GM21786 (cell line): ENCODE measurements around the gene SEC22C.
A peak's percentile ranks its signal among the peaks of the same experiment; 100 is the strongest.

Source experiments
- ATAC-seq: cut with Tn5 transposase; IDR thresholded peaks from one replicate; pipeline ENCODE4 v1.9.1; 2021; ENCODE audit not compliant: unreplicated experiment

Gene SEC22C

DNA sequence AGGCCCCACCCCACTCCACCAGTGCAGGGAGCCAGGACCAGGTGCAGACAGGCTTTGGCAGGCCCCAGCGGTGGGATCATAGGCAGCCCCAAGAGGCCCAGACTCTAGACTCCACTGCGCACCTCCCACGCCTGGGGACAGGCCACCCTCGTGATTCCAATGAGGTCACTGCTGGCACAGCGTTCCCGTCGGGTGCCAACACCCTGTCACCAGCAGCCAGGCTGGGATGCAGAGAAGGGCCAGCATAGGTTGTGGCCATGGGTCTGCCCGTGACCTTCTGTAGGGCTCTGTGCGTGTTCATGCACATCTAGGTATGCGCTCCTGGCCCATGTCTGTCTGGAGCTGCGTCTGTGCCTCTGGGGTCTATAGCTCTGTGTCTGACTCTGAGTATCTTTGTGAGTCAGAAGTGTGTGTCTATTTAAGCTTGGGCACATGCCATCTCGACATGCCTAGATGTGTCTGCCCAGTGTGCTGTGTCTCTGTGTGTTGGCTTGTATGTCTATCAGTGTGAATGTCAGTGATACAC is 66.3 kb downstream of the SEC22C start:
- no peak for ATAC-seq

DNA sequence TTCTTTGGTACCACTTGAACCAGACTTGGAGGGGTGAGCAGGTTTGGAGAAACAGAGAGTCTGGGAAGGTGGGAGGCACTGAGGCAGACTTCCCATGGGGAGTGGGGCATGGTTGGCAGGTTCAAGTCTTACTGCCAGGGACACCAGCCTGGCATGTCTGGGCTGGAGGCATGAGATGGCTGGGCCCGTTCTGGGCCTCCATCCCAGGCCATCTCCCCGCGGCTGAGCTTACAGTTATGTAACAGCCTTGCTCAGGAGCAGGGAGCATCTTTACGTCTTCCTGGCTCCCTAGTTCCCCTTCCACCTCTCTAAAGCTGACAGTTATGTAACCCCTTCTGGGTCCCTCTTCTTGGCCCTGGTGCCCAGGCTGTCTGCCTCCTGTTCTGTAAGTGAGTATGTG is 66.9 kb downstream of the SEC22C start:
- ATAC-seq = no peak

- ATAC-seq = no peak
Measured at GRCh38 chr3:42513521-42513920, 68.2 kb downstream of the SEC22C start.

GRCh38 chr3:42513121-42513520 is 68.6 kb downstream of the SEC22C start:
- ATAC-seq = no peak

DNA sequence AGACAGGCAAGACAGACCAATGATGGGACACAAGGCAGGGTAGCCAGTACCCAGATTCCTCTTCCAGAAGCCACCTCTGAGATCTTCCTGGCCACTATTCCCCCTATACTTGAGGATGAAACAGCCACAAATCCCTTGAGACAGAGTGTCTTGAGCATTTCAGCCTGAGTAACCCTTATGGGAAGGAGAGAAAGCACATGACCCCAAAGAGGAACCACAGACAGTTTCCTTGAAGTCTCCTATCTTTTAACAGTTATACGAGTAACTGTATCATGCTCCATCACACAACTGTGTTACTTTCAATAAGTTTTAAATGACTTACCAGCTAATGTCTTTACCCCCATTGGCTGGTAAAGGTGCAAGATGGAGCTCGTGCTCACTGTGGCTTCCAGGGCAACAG is 70.0 kb downstream of the SEC22C start:
- no peak for ATAC-seq

DNA sequence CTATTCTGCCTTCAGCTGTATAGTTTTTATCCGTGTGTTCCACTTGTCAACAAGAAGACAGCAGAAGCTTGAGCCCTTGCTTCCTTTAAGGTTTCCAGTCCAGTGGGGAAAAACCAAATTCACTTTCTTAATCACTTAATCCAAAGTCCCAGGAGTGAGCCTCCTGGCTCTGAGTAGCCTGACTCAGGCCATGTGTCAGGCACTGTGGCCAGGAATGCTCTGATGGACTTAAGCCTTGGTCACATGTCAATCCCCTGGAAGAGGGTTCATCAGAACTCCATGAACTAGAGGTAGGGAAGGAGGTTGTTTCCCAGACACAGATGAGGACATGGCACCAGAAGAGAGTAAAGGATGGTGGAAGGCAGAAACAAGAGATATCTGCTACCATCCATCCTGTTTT is 70.6 kb downstream of the SEC22C start:
- no peak for ATAC-seq

DNA sequence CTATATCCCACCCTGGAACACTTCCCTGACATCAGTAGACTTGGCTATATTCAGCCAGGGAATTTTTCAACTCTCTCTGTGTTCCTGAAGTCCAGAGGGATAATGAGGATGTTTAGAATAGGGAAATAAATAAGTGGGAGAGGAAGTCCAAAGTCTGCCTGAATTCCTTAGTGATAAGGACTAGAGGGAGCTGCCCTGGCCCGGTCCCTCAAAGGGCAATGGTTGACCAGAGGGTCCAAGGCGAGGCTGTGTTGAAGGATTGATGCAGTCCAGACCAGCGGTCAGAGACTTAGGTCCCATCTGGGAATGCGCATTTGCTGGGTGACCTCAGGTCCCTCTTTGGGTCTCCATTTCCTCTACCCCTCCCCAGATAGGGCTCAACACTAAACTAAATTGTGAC is 71.4 kb downstream of the SEC22C start:
- no peak for ATAC-seq

- no peak for ATAC-seq
Measured at GRCh38 chr3:42509111-42509510, 72.7 kb downstream of the SEC22C start.

DNA sequence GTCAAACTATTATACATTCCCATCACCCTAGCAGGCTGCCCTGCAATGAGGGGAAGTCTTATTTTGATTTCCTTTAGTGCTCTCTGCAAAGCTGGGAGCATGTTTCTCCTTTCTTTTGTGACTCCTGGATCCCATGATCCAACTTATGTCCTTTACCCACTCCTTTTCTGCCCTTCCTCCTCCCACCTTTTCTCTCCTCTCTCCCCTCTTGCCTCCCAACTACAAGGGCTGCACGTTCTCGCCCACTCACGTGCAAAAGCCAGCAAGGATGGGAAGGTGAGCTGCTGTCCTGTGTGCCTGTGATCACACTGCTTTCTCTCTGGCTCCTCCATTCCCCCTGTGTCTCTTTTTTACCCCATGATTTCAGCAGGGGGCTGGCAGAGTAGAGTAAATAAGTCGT is 73.2 kb downstream of the SEC22C start:
- no peak for ATAC-seq

DNA sequence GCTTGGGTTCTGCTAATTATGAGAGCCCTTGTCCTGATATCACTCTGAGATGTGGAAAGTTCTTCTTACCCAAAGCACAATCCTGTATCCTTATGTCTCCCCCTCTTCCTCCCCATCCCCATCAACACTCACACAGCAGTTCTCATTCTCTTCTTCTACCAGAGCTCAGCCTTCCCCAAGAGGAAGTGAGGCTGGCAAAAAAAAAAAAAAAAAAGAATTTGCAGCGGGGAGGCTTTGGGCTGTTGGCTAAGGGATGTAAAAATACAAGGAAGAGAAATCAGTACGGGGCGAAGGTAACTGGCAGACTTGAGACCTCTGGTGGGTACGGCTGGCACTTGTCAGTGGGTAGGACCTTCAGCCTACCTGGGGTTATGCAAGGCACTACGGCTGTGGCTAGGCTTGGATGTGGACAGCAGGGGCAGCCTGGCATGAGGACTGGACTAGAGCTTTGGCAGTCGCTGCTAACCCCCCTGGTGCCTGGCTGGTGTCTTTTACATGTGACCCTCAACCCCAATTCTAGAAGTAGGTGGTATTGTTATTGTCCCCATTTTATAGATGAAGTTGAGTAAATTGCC is 73.9 kb downstream of the SEC22C start:
- ATAC-seq = no peak

DNA sequence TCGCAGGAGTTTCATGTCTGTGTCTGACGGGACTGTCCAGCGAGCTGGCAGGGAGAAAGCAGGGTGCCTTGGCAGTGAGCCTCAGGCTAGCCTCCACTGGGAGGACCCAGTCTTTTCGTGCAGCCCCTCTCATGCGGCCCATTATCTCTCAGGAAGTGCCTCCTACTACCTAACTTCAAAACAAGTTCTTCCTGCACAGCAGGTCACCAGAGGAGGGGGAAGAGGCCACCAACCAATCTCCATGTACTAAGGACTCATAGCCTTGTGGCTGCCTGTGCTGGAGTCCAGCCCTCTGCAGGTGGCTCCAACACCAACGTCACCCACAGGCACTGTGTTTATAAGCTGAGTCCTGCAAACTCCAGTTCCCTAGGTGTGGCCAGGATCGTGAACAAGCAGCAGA is 74.5 kb downstream of the SEC22C start:
- ATAC-seq = no peak

DNA sequence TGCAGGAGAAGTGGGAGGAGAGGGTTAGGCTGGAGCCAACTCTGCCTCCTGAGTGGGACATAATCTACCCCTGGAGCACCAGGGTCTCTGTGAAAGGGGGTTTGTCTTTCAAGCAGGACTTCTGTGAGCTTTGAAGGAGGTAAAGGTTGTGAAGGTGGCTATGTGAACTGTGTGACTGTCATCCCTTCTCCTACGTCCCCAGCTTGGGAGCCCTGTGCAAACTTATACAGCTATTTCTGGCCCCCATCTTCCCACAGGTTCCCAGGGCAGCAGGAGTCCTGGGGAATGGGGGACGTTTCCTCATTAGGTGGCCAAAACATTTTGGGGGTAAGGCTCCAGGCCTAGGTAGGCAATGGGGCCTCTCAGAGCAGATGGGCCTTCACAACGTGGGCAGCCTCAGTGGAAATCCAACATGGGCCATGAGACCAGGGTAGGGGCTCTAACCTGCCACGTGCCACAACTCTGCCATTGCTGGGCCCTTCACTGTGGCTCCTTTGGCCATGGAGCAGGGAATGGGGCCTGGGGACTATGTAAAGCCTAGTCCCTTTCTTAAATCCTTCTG is 75.8 kb downstream of the SEC22C start:
- no peak for ATAC-seq

DNA sequence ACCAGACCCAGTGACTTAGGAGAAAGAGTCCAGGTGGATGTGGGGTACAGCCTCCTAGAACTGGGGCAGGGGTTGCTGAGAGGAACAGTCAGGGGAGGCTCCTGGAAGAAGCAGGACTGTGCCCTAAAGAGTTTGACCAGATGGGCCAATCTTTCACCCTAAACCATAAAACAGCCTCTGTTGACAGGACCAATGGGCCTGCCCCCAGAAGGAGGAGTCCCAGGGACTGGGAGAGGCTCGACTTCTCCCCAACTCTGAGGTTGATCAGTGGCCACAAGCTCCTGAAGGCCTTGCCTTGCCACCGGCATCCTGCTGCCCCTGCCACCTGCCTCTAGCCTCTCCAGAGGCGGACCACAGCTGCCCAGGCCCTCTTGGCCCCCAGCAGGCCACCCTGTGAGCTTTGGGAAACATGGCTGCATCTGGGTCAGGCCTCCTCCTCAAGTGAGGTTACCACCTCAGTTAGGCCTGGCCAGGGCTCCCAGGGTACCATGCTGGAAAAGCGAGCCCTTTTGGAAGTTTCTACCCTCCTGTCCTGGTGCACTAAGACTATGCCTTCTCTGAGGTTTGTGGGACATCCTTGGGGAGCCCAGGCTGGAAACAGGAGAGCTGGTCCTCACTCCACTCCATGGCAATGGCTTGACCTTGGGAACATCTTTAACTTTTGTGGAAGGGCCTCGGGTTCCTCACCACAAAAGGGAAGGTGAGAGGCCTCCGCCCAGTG is 76.5 kb downstream of the SEC22C start:
- no peak for ATAC-seq

- ATAC-seq = no peak
Measured at GRCh38 chr3:42504334-42505127, 77.2 kb downstream of the SEC22C start.

- no peak for ATAC-seq
Measured at GRCh38 chr3:42503957-42504333, 77.8 kb downstream of the SEC22C start.

GRCh38 chr3:42503251-42503924 is 78.4 kb downstream of the SEC22C start:
- no peak for ATAC-seq

GRCh38 chr3:42502429-42503250 is 79.1 kb downstream of the SEC22C start, which contains the start of gene VIPR1:
Gene VIPR1 (plus strand): TSS chr3:42502643. CDS start chr3:42502736, 93 bp downstream.
- ATAC-seq = peak; percentile 95

GRCh38 chr3:42501681-42502428 is 79.9 kb downstream of the SEC22C start:
- peak; percentile 37 for ATAC-seq

DNA sequence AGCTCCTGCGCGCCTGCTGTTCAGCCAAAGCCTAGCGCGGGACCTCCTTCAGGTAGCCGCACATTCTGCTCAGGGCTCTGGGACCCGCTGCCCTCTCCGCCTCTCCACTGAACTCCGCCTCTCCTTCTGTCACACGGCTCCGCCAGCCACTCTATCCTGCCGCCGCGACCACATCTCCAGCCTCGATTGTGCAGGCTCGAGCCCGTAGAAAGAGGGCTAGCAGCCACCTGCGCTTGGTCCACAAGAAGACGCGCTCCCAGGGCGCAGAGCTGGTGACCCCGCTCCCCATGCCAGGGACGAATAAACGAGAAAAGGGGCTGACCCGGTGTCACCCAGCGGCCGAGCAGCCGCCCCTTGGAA is 80.5 kb downstream of the SEC22C start:
- peak; percentile 3 for ATAC-seq
